Keratinocyte (primary cell): ENCODE results near the gene GLB1L2. TPM values are rescaled to one million over a fixed set of nuclear protein-coding genes. Genes with fewer than 3 reads are reported as not detected.

Experiments used
- DNase-seq: peaks from one replicate; pipeline ENCODE4 v3.0.0-alpha.2; 2011; ENCODE audit warnings: low read depth, missing footprints, low spot score
- FAIRE-seq: peaks from 2 replicates; lab custom pipeline; 2011; peaks lifted over from hg19 to GRCh38; lab: Jason Lieb, UNC
- H2AFZ ChIP-seq: 2 replicates; pipeline ENCODE4 v1.6.0; 2012; ENCODE audit warnings: low read length, control low read depth, inconsistent platforms; ENCODE audit not compliant: control insufficient read depth
- H3K27ac ChIP-seq: 2 replicates; pipeline ENCODE4 v1.5.1; 2011; ENCODE audit warnings: low read length; ENCODE audit not compliant: control insufficient read depth, insufficient read depth
- H3K27me3 ChIP-seq: 3 replicates; pipeline ENCODE4 v1.6.0; 2011; ENCODE audit warnings: low read length; ENCODE audit not compliant: control insufficient read depth, insufficient read depth; ENCODE audit errors: extremely low read depth
- H3K36me3 ChIP-seq, 2 experiments: 2 replicates in 1 of 2; 3 replicates in 1 of 2; pipeline ENCODE4 v1.5.1; 2011; ENCODE audit warnings: low read length in 2 of 2, mild to moderate bottlenecking in 1 of 2; ENCODE audit not compliant: control insufficient read depth in 2 of 2, insufficient read depth in 2 of 2; ENCODE audit errors: extremely low read depth in 1 of 2
- H3K4me1 ChIP-seq: 3 replicates; pipeline ENCODE4 v1.5.1; 2011; ENCODE audit warnings: low read length; ENCODE audit not compliant: control insufficient read depth, insufficient read depth; ENCODE audit errors: extremely low read depth
- H3K4me2 ChIP-seq: 3 replicates; pipeline ENCODE4 v1.6.0; 2011; ENCODE audit warnings: low read depth, low read length; ENCODE audit not compliant: control insufficient read depth, insufficient read depth; ENCODE audit errors: extremely low read depth
- H3K4me3 ChIP-seq, 3 experiments: fragments of 200-600 bp in 1 of 3; sonication (generic) in 1 of 3; 2 replicates in 2 of 3; 3 replicates in 1 of 3; pipeline ENCODE4 v1.5.1; 2011 to 2016; ENCODE audit warnings: low read length in 3 of 3, mild to moderate bottlenecking in 3 of 3, control low read depth in 2 of 3, inconsistent platforms in 1 of 3, low read depth in 1 of 3, mixed read lengths in 1 of 3, mixed run types in 1 of 3, moderate library complexity in 1 of 3; ENCODE audit not compliant: control insufficient read depth in 2 of 3, insufficient read depth in 2 of 3; ENCODE audit errors: extremely low read depth in 1 of 3
- H3K79me2 ChIP-seq: 2 replicates; pipeline ENCODE4 v1.6.0; 2012; ENCODE audit warnings: low read length; ENCODE audit not compliant: control insufficient read depth, insufficient read depth
- H3K9ac ChIP-seq: 3 replicates; pipeline ENCODE4 v1.6.0; 2011; ENCODE audit warnings: low read length; ENCODE audit not compliant: control insufficient read depth, insufficient read depth; ENCODE audit errors: extremely low read depth
- H3K9me1 ChIP-seq: 3 replicates; pipeline ENCODE4 v1.6.0; 2011; ENCODE audit warnings: low read length; ENCODE audit not compliant: control insufficient read depth, insufficient read depth; ENCODE audit errors: extremely low read depth
- H3K9me3 ChIP-seq: 2 replicates; pipeline ENCODE4 v1.5.1; 2012; ENCODE audit warnings: low read depth, low read length; ENCODE audit not compliant: control insufficient read depth
- H4K20me1 ChIP-seq: 3 replicates; pipeline ENCODE4 v1.6.0; 2011; ENCODE audit warnings: low read length; ENCODE audit not compliant: control insufficient read depth, insufficient read depth; ENCODE audit errors: extremely low read depth
- EZH2 ChIP-seq: IDR thresholded peaks from one replicate; pipeline ENCODE4 v1.6.1; 2012; ENCODE audit warnings: inconsistent platforms, mild to moderate bottlenecking, low read length, moderate library complexity
- dilution Hi-C: fragments of 300-500 bp; cut with MboI; formaldehyde crosslinking; loops from one replicate; pipeline ENCODE4 v1.7.0; 2020; ENCODE audit warnings: low sequenced_read_pairs; ENCODE audit not compliant: extremely low pct_ligation_motif_present
- polyA plus RNA-seq, 5 experiments: library from polyadenylated mRNA; depleted of rRNA in 3 of 5; stranded (reverse) in 3 of 5; stranded (forward) in 1 of 5; unstranded in 1 of 5; fragments of >200 nt; gene quantifications; 1 replicate in 1 of 5; 2 replicates in 3 of 5; 3 replicates in 1 of 5; pipeline versions ENCODE4 v1.2.1 to v1.2.3, GENCODE V29; 2011 to 2012; ENCODE audit warnings: missing spikeins in 2 of 5, low read depth in 1 of 5, low replicate concordance in 1 of 5
- TF ChIP-seq, protein P1 (sequence below), 3 experiments: IDR thresholded peaks in 1 of 3; conservative IDR thresholded peaks in 1 of 3; optimal IDR thresholded peaks in 1 of 3; 2 replicates in 2 of 3; 3 replicates in 1 of 3; pipeline versions ENCODE3 to v1.5.1; 2011; ENCODE audit warnings: low read length in 3 of 3, mild to moderate bottlenecking in 3 of 3, moderate library complexity in 2 of 3, control low read depth in 1 of 3, inconsistent platforms in 1 of 3; ENCODE audit not compliant: insufficient read depth in 2 of 3; ENCODE audit errors: extremely low read depth in 1 of 3

GLB1L2 gene
- polyA plus RNA-seq, 1 donor (not counting 4 experiments of a cell fraction or from before 2014, with no cell fraction given): 4.3 TPM

DNA sequence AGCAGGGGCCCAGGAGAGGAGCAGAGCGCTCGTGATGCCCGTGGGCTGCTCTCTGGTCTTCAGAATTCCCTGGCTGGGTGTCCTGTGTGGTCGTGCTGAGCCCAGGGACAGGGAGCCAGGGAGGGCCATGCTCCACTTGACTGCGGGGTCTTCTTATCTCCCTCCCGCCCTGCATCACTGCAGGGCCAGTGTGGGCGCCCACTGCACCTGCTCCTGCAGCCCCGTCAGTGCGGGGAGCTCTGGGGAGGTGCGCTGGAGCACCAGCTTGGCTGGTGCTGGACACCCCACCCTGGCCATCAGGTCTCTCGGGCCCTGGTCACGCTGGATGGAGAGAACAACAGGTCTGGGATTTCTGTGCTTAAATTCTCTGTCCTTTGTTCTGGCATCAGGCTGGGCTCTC is 48.4 kb downstream of the GLB1L2 start:
- H3K4me1 ChIP-seq: no peaks in the 10 kb centered on the region
- no peak overlapping the region for H3K4me2 ChIP-seq
- H2AFZ ChIP-seq: no peak overlapping the region
- TF ChIP-seq, protein P1, sequence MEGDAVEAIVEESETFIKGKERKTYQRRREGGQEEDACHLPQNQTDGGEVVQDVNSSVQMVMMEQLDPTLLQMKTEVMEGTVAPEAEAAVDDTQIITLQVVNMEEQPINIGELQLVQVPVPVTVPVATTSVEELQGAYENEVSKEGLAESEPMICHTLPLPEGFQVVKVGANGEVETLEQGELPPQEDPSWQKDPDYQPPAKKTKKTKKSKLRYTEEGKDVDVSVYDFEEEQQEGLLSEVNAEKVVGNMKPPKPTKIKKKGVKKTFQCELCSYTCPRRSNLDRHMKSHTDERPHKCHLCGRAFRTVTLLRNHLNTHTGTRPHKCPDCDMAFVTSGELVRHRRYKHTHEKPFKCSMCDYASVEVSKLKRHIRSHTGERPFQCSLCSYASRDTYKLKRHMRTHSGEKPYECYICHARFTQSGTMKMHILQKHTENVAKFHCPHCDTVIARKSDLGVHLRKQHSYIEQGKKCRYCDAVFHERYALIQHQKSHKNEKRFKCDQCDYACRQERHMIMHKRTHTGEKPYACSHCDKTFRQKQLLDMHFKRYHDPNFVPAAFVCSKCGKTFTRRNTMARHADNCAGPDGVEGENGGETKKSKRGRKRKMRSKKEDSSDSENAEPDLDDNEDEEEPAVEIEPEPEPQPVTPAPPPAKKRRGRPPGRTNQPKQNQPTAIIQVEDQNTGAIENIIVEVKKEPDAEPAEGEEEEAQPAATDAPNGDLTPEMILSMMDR (optimal IDR thresholded peaks at IDR 0.05 in 1 of 3, IDR thresholded peaks at IDR 0.05 in 1 of 3, conservative IDR thresholded peaks at IDR 0.05 in 1 of 3; ENCODE audit: extremely low read depth in 1 of 3, insufficient read depth in 2 of 3, low read length in 3 of 3): no peak
- no peak for TF ChIP-seq EZH2
- dilution Hi-C loops: no loop called here
- FAIRE-seq: no peak
- H3K27ac ChIP-seq: no peak overlapping the region
- no peaks in the 10 kb centered on the region for H4K20me1 ChIP-seq
- H3K9ac ChIP-seq: no peak overlapping the region
- H3K79me2 ChIP-seq: no peaks in the 10 kb centered on the region
- H3K4me3 ChIP-seq: no peak overlapping the region
- no peaks in the 10 kb centered on the region for H3K9me1 ChIP-seq
- H3K9me3 ChIP-seq: no peaks in the 10 kb centered on the region
- no peak for DNase-seq
- no peaks in the 10 kb centered on the region for H3K36me3 ChIP-seq
- peaks cover 9% of the 10 kb centered on the region for H3K27me3 ChIP-seq

DNA sequence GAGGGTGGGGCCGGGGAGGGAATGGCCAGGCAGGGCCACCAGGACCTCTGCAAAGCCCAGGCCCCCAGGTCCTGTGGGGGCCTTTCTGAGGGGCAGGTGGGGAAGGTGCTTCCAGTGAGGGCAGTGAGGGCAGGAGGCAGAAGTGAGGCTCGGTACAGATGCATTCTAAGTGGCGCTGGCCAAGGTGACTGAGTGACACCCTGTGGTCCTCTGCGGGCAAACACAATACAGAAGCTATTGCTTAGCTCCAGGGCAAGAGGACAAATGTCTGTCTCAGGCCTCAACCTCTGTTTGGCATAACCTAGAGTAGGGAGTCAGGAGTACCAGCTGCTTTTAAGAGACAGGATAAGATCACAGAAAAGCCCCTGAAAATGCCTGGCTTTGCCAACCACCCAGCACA is 49.0 kb downstream of the GLB1L2 start:
- Histone ChIP-seq H3K9me3 (no peaks in the 10 kb centered on the region), H3K9me1 (no peaks in the 10 kb centered on the region), H4K20me1 (no peaks in the 10 kb centered on the region), H3K4me2 (no peak overlapping the region), H3K4me3 (no peak overlapping the region), H3K9ac (no peak overlapping the region), H3K79me2 (no peaks in the 10 kb centered on the region), H2AFZ (no peak overlapping the region), H3K27ac (no peak overlapping the region), H3K27me3 (peaks cover 9% of the 10 kb centered on the region), H3K36me3 (no peaks in the 10 kb centered on the region), H3K4me1 (no peaks in the 10 kb centered on the region)
- DNase-seq: no peak
- TF ChIP-seq EZH2: no peak
- TF ChIP-seq, protein P1 (optimal IDR thresholded peaks at IDR 0.05 in 1 of 3, IDR thresholded peaks at IDR 0.05 in 1 of 3, conservative IDR thresholded peaks at IDR 0.05 in 1 of 3; ENCODE audit: extremely low read depth in 1 of 3, insufficient read depth in 2 of 3, low read length in 3 of 3): no peak
- dilution Hi-C loops: no loop called here
- no peak for FAIRE-seq
